ENCODE data around the gene NCR2. TPM values are rescaled to one million over a fixed set of nuclear protein-coding genes. Genes with fewer than 3 reads are reported as not detected.
A peak's percentile ranks its signal among the peaks of the same experiment; 100 is the strongest.

NCR2 gene
- total and polyA plus RNA-seq, 9 of the 15 experiments (the other 6 are each of a cell fraction or from before 2014, with no cell fraction given): not detected

GRCh38 chr6:41373919-41374617 lies 38.7 kb downstream of the NCR2 start:
- DNase-seq (ENCODE audit: extremely low read depth in 1 of 4, low spot score in 3 of 4): no peak
- no peak overlapping the region for H3K9ac ChIP-seq (ENCODE audit: insufficient read depth in 1 of 2, low read depth in 2 of 2, low read length in 2 of 2)
- no peak for FAIRE-seq
- POLR2A ChIA-PET: interaction anchor here (0.5 to 0.6 kb wide), 2 partner anchors 119 to 421 kb away, joined by 3 to 4 read pairs; no protein-coding TSS in a partner anchor
- H3K27me3 ChIP-seq (ENCODE audit: control insufficient read depth in 2 of 2, insufficient read depth in 2 of 2, low read length in 2 of 2): peaks cover 44 to 67% of the 10 kb centered on the region in 2 experiments
- no peaks in the 10 kb centered on the region for H3K9me1 ChIP-seq (ENCODE audit: control insufficient read depth, insufficient read depth, low read length)
- peaks cover 4% of the 10 kb centered on the region; the same call in 1 of the 2 replicates for H4K20me1 ChIP-seq (replicated peaks; ENCODE audit: control insufficient read depth, insufficient read depth, low read length)
- 49% methylated on average over 56 of the region's 65 CpGs for WGBS (ENCODE audit: insufficient coverage, low coverage, missing lambda C conversion rate)
- H3K4me2 ChIP-seq (ENCODE audit: insufficient read depth, low read length): no peak overlapping the region
- H3K4me3 ChIP-seq: no peak overlapping the region
- TF ChIP-seq EGR1 (conservative IDR thresholded peaks at IDR 0.05): no peak
- TF ChIP-seq CBFA2T3 (IDR thresholded peaks at IDR 0.05): no peak
- TF ChIP-seq E2F6 (IDR thresholded peaks at IDR 0.05; ENCODE audit: borderline replicate concordance in 1 of 2, extremely low read depth in 1 of 2, insufficient read depth in 1 of 2, insufficient read length in 1 of 2, low read depth in 1 of 2, low read length in 1 of 2, poor library complexity in 1 of 2, severe bottlenecking in 1 of 2): peak in 1 of 2 experiments; percentile 71
- TF ChIP-seq ZZZ3 (IDR thresholded peaks at IDR 0.05): no peak
- no peak for TF ChIP-seq TRIM25 (IDR thresholded peaks at IDR 0.05; ENCODE audit: borderline replicate concordance)
- TF ChIP-seq ELK1 (CRISPR knock-in tag; IDR thresholded peaks at IDR 0.05): no peak
- no peak for TF ChIP-seq SMAD1 (IDR thresholded peaks at IDR 0.05; ENCODE audit: low read depth, low read length, partially characterized antibody)
- no TSS peak for BruUV-seq (replicated peaks)
- intact Hi-C loops (cut with micrococcal nuclease): no loop called here
- H2AFZ ChIP-seq (ENCODE audit: low read depth, low read length): no peak overlapping the region
- peaks cover 0 to 26% of the 10 kb centered on the region in 2 experiments; a peak in 2 of 5 replicates for H3K4me1 ChIP-seq (replicated peaks in 1 of 2; ENCODE audit: control insufficient read depth in 2 of 2, insufficient read depth in 2 of 2, low read length in 2 of 2)
- no peak for ATAC-seq
- H3K36me3 ChIP-seq (ENCODE audit: control insufficient read depth, insufficient read depth, low read length): no peaks in the 10 kb centered on the region
- H3K9me3 ChIP-seq (replicated peaks; ENCODE audit: control insufficient read depth, insufficient read depth, low read depth, low read length): no peaks in the 10 kb centered on the region
- no peak overlapping the region for H3K27ac ChIP-seq (ENCODE audit: extremely low read depth, low read depth, low read length)
- CTCF ChIA-PET (ENCODE audit: low intra/inter-chr PET ratio): interaction anchor here (0.7 to 1.2 kb wide), 2 partner anchors 308 to 310 kb away, joined by 3 to 7 read pairs; no protein-coding TSS in a partner anchor
- H3K79me2 ChIP-seq (ENCODE audit: control insufficient read depth, insufficient read depth, low read length): no peaks in the 10 kb centered on the region
- in situ Hi-C loops (cut with MboI): loop anchor here (5.0 kb wide), 1 partner anchor 308 kb away; no protein-coding TSS in a partner anchor
